GM23338 (cell line): Measurements from ENCODE around the gene NKD1.

Experiments used
- CREB1 ChIP-seq: fragments of 250-450 bp; sonication (Bioruptor Pico); IDR thresholded peaks from 2 replicates; pipeline ENCODE4 v1.5.0; 2020; ENCODE audit warnings: low read depth, mild to moderate bottlenecking, moderate library complexity
- EZH2 ChIP-seq: fragments of 200-600 bp; sonication (generic); IDR thresholded peaks from one replicate; pipeline ENCODE4 v1.8.0; 2017; ENCODE audit warnings: antibody characterized with exemption, mild to moderate bottlenecking, low read depth; ENCODE audit not compliant: unreplicated experiment
- EZH2phosphoT487 ChIP-seq: fragments of 200-600 bp; sonication (generic); IDR thresholded peaks from one replicate; pipeline ENCODE4 v1.8.1; 2018; ENCODE audit warnings: antibody characterized with exemption; ENCODE audit not compliant: unreplicated experiment
- JUNB ChIP-seq: IDR thresholded peaks from one replicate; pipeline ENCODE4 v1.6.1; 2016; ENCODE audit warnings: antibody characterized with exemption; ENCODE audit not compliant: unreplicated experiment
- NANOG ChIP-seq: IDR thresholded peaks from 2 replicates; pipeline ENCODE4 v1.6.1; 2016; ENCODE audit warnings: antibody characterized with exemption, borderline replicate concordance
- POLR2AphosphoS5 ChIP-seq: IDR thresholded peaks from 2 replicates; pipeline ENCODE4 v1.6.1; 2016; ENCODE audit warnings: antibody characterized with exemption, low read depth
- STAT1 ChIP-seq: IDR thresholded peaks from one replicate; pipeline ENCODE4 v1.6.1; 2016; ENCODE audit warnings: antibody characterized with exemption; ENCODE audit not compliant: unreplicated experiment
- ZNF114 ChIP-seq: fragments of 250-450 bp; sonication (Bioruptor Pico); IDR thresholded peaks from 2 replicates; pipeline ENCODE4 v1.5.0; 2020; ENCODE audit warnings: mild to moderate bottlenecking, moderate library complexity
- ZNF331 ChIP-seq: fragments of 250-450 bp; sonication (Bioruptor Pico); IDR thresholded peaks from 2 replicates; pipeline ENCODE4 v1.5.0; 2020; ENCODE audit warnings: low read depth, mild to moderate bottlenecking, moderate library complexity
- TF ChIP-seq, protein P1 (sequence below), 2 experiments: fragments of 200-600 bp in 1 of 2; sonication (generic) in 1 of 2; conservative IDR thresholded peaks; 2 replicates each; pipeline versions ENCODE4 v1.5.1 to v1.6.1; 2016 to 2017; ENCODE audit warnings: antibody characterized with exemption in 2 of 2, low read depth in 2 of 2, mild to moderate bottlenecking in 2 of 2, moderate library complexity in 1 of 2
- TF ChIP-seq, protein P2 (sequence below): IDR thresholded peaks from one replicate; pipeline ENCODE4 v1.6.1; 2018; ENCODE audit warnings: antibody characterized with exemption; ENCODE audit not compliant: unreplicated experiment
- TF ChIP-seq, protein P3 (sequence below): IDR thresholded peaks from 2 replicates; pipeline ENCODE4 v1.6.1; 2016; ENCODE audit warnings: antibody characterized with exemption
- TF ChIP-seq, protein P4 (sequence below): fragments of 250-450 bp; sonication (Bioruptor Pico); IDR thresholded peaks from 2 replicates; pipeline ENCODE4 v1.5.0; 2020; ENCODE audit warnings: mild to moderate bottlenecking, moderate library complexity

DNA sequence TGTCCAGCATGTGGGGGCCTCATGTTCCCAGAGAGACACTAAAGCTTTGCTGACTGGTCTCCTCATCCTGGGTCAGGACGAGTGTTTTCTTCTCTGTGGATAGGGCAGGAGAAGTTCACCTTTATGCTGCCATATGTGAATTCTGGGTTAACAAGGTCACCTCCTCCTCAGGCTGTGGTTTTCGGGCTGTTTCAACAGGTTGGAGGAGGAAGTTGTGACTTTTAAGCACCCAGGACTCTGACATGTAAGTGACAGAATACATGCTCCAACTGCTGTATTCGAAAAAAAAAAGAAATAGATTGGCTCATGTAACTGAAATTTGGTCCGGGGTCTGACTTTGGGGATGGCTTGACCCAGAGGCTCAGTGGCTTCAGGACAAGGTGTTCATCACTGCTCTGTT, 78.7 kb downstream of the NKD1 start:
- TF ChIP-seq, protein P1, sequence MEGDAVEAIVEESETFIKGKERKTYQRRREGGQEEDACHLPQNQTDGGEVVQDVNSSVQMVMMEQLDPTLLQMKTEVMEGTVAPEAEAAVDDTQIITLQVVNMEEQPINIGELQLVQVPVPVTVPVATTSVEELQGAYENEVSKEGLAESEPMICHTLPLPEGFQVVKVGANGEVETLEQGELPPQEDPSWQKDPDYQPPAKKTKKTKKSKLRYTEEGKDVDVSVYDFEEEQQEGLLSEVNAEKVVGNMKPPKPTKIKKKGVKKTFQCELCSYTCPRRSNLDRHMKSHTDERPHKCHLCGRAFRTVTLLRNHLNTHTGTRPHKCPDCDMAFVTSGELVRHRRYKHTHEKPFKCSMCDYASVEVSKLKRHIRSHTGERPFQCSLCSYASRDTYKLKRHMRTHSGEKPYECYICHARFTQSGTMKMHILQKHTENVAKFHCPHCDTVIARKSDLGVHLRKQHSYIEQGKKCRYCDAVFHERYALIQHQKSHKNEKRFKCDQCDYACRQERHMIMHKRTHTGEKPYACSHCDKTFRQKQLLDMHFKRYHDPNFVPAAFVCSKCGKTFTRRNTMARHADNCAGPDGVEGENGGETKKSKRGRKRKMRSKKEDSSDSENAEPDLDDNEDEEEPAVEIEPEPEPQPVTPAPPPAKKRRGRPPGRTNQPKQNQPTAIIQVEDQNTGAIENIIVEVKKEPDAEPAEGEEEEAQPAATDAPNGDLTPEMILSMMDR (conservative IDR thresholded peaks at IDR 0.05; ENCODE audit: low read depth in 2 of 2), result no peak
- TF ChIP-seq EZH2phosphoT487 (no peak), EZH2 (no peak), POLR2AphosphoS5 (no peak), NANOG (no peak), CREB1 (CRISPR knock-in tag) (no peak), JUNB (no peak), ZNF114 (no peak), STAT1 (no peak), ZNF331 (no peak)
- TF ChIP-seq, protein P2, sequence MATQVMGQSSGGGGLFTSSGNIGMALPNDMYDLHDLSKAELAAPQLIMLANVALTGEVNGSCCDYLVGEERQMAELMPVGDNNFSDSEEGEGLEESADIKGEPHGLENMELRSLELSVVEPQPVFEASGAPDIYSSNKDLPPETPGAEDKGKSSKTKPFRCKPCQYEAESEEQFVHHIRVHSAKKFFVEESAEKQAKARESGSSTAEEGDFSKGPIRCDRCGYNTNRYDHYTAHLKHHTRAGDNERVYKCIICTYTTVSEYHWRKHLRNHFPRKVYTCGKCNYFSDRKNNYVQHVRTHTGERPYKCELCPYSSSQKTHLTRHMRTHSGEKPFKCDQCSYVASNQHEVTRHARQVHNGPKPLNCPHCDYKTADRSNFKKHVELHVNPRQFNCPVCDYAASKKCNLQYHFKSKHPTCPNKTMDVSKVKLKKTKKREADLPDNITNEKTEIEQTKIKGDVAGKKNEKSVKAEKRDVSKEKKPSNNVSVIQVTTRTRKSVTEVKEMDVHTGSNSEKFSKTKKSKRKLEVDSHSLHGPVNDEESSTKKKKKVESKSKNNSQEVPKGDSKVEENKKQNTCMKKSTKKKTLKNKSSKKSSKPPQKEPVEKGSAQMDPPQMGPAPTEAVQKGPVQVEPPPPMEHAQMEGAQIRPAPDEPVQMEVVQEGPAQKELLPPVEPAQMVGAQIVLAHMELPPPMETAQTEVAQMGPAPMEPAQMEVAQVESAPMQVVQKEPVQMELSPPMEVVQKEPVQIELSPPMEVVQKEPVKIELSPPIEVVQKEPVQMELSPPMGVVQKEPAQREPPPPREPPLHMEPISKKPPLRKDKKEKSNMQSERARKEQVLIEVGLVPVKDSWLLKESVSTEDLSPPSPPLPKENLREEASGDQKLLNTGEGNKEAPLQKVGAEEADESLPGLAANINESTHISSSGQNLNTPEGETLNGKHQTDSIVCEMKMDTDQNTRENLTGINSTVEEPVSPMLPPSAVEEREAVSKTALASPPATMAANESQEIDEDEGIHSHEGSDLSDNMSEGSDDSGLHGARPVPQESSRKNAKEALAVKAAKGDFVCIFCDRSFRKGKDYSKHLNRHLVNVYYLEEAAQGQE, result no peak
- TF ChIP-seq, protein P3, sequence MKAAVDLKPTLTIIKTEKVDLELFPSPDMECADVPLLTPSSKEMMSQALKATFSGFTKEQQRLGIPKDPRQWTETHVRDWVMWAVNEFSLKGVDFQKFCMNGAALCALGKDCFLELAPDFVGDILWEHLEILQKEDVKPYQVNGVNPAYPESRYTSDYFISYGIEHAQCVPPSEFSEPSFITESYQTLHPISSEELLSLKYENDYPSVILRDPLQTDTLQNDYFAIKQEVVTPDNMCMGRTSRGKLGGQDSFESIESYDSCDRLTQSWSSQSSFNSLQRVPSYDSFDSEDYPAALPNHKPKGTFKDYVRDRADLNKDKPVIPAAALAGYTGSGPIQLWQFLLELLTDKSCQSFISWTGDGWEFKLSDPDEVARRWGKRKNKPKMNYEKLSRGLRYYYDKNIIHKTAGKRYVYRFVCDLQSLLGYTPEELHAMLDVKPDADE, result no peak
- TF ChIP-seq, protein P4, sequence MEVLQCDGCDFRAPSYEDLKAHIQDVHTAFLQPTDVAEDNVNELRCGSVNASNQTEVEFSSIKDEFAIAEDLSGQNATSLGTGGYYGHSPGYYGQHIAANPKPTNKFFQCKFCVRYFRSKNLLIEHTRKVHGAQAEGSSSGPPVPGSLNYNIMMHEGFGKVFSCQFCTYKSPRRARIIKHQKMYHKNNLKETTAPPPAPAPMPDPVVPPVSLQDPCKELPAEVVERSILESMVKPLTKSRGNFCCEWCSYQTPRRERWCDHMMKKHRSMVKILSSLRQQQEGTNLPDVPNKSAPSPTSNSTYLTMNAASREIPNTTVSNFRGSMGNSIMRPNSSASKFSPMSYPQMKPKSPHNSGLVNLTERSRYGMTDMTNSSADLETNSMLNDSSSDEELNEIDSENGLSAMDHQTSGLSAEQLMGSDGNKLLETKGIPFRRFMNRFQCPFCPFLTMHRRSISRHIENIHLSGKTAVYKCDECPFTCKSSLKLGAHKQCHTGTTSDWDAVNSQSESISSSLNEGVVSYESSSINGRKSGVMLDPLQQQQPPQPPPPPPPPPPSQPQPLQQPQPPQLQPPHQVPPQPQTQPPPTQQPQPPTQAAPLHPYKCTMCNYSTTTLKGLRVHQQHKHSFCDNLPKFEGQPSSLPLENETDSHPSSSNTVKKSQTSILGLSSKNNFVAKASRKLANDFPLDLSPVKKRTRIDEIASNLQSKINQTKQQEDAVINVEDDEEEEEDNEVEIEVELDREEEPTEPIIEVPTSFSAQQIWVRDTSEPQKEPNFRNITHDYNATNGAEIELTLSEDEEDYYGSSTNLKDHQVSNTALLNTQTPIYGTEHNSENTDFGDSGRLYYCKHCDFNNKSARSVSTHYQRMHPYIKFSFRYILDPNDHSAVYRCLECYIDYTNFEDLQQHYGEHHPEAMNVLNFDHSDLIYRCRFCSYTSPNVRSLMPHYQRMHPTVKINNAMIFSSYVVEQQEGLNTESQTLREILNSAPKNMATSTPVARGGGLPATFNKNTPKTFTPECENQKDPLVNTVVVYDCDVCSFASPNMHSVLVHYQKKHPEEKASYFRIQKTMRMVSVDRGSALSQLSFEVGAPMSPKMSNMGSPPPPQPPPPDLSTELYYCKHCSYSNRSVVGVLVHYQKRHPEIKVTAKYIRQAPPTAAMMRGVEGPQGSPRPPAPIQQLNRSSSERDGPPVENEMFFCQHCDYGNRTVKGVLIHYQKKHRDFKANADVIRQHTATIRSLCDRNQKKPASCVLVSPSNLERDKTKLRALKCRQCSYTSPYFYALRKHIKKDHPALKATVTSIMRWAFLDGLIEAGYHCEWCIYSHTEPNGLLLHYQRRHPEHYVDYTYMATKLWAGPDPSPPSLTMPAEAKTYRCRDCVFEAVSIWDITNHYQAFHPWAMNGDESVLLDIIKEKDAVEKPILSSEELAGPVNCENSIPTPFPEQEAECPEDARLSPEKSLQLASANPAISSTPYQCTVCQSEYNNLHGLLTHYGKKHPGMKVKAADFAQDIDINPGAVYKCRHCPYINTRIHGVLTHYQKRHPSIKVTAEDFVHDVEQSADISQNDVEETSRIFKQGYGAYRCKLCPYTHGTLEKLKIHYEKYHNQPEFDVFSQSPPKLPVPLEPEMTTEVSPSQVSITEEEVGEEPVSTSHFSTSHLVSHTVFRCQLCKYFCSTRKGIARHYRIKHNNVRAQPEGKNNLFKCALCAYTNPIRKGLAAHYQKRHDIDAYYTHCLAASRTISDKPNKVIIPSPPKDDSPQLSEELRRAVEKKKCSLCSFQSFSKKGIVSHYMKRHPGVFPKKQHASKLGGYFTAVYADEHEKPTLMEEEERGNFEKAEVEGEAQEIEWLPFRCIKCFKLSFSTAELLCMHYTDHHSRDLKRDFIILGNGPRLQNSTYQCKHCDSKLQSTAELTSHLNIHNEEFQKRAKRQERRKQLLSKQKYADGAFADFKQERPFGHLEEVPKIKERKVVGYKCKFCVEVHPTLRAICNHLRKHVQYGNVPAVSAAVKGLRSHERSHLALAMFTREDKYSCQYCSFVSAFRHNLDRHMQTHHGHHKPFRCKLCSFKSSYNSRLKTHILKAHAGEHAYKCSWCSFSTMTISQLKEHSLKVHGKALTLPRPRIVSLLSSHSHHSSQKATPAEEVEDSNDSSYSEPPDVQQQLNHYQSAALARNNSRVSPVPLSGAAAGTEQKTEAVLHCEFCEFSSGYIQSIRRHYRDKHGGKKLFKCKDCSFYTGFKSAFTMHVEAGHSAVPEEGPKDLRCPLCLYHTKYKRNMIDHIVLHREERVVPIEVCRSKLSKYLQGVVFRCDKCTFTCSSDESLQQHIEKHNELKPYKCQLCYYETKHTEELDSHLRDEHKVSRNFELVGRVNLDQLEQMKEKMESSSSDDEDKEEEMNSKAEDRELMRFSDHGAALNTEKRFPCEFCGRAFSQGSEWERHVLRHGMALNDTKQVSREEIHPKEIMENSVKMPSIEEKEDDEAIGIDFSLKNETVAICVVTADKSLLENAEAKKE (CRISPR knock-in tag), result no peak
